Kasumi-1 (cell line): ENCODE measurements around the gene PPP2R3B.
"Not testable (repeated sequence)": the region's sequence is repeated elsewhere in the genome, so short reads cannot be mapped to it uniquely, and the experiment has no call there.

Source experiments
- DNase-seq, 2 experiments: peaks; one replicate each; lab custom pipeline; 2025; lab: John Stamatoyannopoulos, UW

PPP2R3B gene

GRCh38 chrX:305781-306613, 80.7 kb downstream of the PPP2R3B start:
- not testable (repeated sequence) for DNase-seq

GRCh38 chrX:302975-303374, 83.7 kb downstream of the PPP2R3B start:
- DNase-seq: no peak

DNA sequence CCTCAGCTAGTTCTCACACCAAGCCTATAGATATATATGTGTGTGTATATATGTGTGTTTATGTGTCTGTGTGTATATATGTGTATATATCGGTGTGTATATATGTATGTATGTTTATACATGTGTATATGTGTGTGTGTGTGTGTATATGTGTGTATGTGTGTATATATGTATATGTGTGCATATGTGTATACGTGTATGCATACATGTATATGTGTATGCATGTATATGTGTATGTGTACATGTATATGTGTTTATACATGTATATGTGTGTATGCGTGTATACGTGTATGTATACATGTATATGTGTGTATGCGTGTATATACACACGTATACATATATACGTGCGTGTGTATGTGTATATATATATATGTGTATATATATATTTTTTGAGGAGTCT, 86.4 kb downstream of the PPP2R3B start:
- no peak for DNase-seq

- no peak for DNase-seq
Measured at GRCh38 chrX:298993-299392, 87.7 kb downstream of the PPP2R3B start.

DNA sequence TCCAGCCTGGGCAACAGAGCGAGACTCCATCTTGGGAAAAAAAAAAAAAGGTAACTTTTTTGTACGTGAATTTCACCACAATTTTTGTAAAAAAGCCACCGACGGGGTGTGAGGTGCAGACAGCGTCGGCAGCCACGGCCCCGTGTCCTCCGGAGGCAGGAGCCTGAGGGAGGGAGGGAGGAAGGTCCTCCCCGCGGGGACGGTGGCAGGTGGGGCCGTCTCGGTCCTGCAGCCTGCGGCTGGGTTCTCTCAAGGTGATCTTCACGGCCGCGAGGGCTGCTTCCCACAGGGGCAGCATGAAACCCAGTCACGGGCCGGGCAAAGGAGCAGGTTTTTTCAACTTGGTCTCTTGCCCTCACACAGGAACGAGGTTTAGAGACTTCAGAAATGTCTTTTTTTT, 91.6 kb downstream of the PPP2R3B start:
- no peak for DNase-seq

DNA sequence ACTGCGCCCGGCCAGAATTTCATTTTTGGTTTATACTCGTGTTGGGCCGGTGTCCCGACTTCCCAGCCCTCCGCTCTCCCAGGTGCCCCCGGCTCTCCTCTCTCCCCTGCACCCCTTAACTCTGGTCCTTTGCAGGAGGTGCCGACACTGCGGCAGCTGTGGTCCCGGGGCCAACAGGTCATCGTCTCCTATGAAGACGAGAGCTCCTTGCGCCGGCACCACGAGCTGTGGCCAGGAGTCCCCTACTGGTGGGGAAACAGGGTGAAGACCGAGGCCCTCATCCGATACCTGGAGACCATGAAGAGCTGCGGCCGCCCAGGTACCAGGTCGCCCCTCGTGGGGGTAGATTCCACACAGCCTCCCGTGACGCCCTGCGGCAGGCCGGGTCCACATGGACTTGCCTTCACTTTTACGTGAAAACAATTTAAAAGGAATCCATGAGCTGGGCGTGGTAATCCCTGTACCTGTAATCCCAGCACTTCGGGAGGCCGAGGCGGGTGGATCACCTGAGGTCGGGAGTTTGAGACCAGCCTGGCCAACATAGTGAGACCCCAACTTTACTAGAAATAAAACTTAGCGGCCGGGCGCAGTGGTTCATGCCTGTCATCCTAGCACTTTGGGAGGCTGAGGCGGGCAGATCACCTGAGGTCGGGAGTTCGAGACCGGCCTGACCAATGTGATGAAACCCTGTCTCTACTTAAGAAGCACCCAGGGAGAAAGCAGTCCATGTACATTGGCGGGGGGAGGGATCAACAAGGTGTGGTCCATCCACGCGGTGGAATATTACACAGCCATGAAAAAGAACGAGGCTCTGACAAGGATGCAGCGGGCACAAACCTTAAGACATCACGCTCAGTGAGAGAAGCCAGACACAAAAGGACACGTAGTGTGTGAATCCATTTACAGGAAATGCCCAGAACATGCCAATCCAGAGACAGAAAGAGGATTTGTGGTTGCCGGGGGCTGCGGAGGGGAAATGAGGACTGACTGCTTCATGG, 93.5 kb downstream of the PPP2R3B start:
- no peak for DNase-seq

- no peak for DNase-seq
Measured at GRCh38 chrX:291411-291901, 95.3 kb downstream of the PPP2R3B start.

DNA sequence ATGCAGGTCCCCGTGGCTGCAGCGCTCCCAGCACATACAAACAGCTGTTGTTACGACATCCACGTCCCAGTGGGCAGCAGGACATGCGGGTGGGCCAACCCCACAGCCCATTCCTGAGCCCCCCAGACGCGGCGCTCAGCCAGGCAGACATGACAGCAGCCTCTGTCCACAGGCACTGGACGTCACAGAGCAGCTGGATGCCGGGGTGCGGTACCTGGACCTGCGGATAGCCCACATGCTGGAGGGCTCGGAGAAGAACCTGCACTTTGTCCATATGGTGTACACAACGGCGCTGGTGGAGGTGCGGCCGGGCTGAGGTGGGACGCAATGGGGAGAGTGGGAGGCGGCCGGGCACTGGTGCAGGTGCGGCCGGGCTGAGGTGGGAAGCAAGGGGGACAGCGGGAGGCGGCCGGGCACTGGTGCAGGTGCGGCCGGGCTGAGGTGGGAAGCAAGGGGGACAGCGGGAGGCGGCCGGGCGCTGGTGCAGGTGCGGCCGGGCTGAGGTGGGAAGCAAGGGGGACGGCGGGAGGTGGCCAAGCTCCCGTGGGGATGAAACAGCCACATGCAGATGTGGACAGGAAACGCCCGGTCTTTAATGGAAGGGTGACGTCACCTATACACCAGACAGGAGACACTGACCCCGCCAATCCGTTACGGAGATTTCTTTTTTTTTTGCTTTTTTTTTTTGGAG, 96.1 kb downstream of the PPP2R3B start:
- DNase-seq: no peak

DNA sequence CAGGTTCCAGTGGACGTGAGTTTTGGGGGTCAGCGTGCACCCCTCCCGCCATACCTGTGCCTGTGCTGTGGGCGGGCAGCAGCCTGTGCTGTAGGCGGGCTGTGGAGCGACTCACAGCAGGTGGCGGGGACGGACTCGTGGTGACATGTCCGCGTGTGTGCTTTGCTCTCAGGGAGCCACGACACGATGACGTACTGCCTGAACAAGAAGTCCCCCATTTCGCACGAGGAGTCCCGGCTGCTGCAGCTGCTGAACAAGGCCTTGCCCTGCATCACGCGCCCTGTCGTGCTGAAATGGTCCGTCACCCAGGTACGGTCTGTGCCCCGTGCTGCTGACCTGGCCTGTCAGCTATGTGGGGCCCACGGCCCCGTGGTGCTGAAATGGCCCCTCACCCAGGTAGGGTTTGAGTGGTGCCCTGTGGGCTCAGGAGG, 98.1 kb downstream of the PPP2R3B start:
- no peak for DNase-seq

DNA sequence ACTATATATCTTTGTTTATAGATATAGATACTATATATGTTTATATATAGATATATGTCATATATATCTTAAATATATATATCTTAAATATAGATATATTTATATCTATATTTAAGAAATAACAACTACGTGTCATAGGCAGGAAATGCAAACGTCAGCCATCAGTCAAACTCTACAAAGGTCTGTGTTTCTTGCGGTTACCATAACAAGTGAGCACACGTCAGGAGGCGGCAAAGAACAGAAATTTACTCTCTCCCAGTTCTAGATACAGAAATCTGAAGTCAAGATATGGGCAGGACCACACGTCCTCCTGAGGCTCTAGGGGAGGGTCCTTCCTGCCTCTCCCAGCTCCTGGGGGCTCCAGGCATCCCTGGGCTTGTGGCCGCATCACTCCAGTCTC, 99.0 kb downstream of the PPP2R3B start:
- no peak for DNase-seq

DNA sequence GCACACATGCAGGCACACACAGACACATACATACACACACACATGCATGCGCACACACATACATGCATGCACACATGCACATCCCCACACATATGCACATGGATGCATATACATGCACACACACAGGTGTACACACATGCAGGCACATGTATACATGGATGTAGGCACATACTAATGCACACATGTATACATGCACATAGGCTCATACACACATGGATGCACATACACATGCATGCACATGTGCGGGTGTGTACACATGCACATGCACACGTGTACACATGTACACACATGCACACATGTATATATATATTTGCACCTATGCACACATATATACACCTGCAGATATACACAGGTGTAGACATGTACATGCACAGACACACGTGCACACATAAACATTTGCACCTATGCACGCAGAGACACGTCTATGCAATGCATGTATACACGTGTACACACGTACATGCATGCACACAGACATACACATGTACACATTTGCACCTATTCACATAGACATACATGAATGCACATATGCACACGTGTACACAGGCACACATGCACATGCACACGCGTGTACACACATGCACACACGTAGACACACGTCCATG, 101.5 kb downstream of the PPP2R3B start:
- no peak for DNase-seq
